GM18861 (cell line): ENCODE measurements around the gene CBLC.

Source experiments
- ATAC-seq: cut with Tn5 transposase; IDR thresholded peaks from one replicate; pipeline ENCODE4 v1.9.1; 2021; ENCODE audit not compliant: unreplicated experiment

CBLC gene

GRCh38 chr19:44746616-44746945 lies 31.1 kb upstream of the CBLC start:
- no peak for ATAC-seq

- ATAC-seq = peak; percentile 23
Measured at GRCh38 chr19:44746946-44747738, 30.5 kb upstream of the CBLC start.

GRCh38 chr19:44747739-44748425 lies 29.8 kb upstream of the CBLC start:
- peak; percentile 3 for ATAC-seq

GRCh38 chr19:44748426-44749254 lies 29.1 kb upstream of the CBLC start, which contains the start of gene BCL3:
TSS of gene BCL3 (plus strand) at chr19:44748708. CDS start at chr19:44748791, 83 bp downstream.
- ATAC-seq = peak; percentile 25

- ATAC-seq = no peak
Measured at GRCh38 chr19:44749292-44749691, 28.4 kb upstream of the CBLC start.

- ATAC-seq = no peak
Measured at GRCh38 chr19:44749994-44750393, 27.7 kb upstream of the CBLC start.

- no peak for ATAC-seq
Measured at GRCh38 chr19:44752123-44752815, 25.4 kb upstream of the CBLC start.

GRCh38 chr19:44752816-44753625 lies 24.7 kb upstream of the CBLC start:
- ATAC-seq = peak; percentile 44

- ATAC-seq = no peak
Measured at GRCh38 chr19:44753626-44753931, 24.1 kb upstream of the CBLC start.

GRCh38 chr19:44753932-44754749 lies 23.5 kb upstream of the CBLC start:
- ATAC-seq = no peak

GRCh38 chr19:44754750-44755080 lies 23.0 kb upstream of the CBLC start:
- no peak for ATAC-seq

- ATAC-seq = no peak
Measured at GRCh38 chr19:44755219-44755618, 22.5 kb upstream of the CBLC start.

- ATAC-seq = no peak
Measured at GRCh38 chr19:44756089-44756562, 21.6 kb upstream of the CBLC start.

GRCh38 chr19:44757057-44757734 lies 20.5 kb upstream of the CBLC start:
- ATAC-seq = no peak

- no peak for ATAC-seq
Measured at GRCh38 chr19:44757735-44758505, 19.8 kb upstream of the CBLC start.

GRCh38 chr19:44758596-44758995 lies 19.1 kb upstream of the CBLC start:
- no peak for ATAC-seq

GRCh38 chr19:44759083-44759804 lies 18.4 kb upstream of the CBLC start:
- ATAC-seq = no peak

- ATAC-seq = no peak
Measured at GRCh38 chr19:44762038-44762437, 15.7 kb upstream of the CBLC start.
